Activated B cell treated with CpG ODN at 0.5 μM for 24 hours (primary cell): ENCODE data around the gene PRKCB. TPM values are rescaled to one million over a fixed set of nuclear protein-coding genes. Genes with fewer than 3 reads are reported as not detected.

Source experiments
- ATAC-seq: fragments of 200-7000 bp; cut with Tn5 transposase; one replicate; pipeline ENCODE4 v1.10.0; 2021; ENCODE audit warnings: low read depth, mild to moderate bottlenecking, moderate library complexity
- CTCF ChIA-PET: fragments of 350-600 bp; sonication (Branson Sonifier 250); formaldehyde crosslinking; loops from one replicate; lab custom pipeline; 2021; ENCODE audit warnings: antibody characterized with exemption; lab: Charles Lee
- POLR2A ChIA-PET: fragments of 350-600 bp; sonication (Branson Sonifier 250); formaldehyde crosslinking; loops from one replicate; lab custom pipeline; 2021; ENCODE audit warnings: antibody characterized with exemption; lab: Charles Lee
- DNase-seq: peaks from one replicate; pipeline ENCODE4 v3.0.0; 2022
- H3K27ac Mint-ChIP-seq: one replicate; pipeline ENCODE4 v1.8.0; 2020; ENCODE audit warnings: mixed read lengths
- H3K27me3 Mint-ChIP-seq: one replicate; pipeline ENCODE4 v1.8.0; 2021; ENCODE audit warnings: mixed read lengths
- H3K36me3 Mint-ChIP-seq: one replicate; pipeline ENCODE4 v1.8.0; 2021; ENCODE audit warnings: low read depth, mixed read lengths
- H3K4me1 Mint-ChIP-seq: one replicate; pipeline ENCODE4 v1.8.0; 2021; ENCODE audit warnings: mixed read lengths
- H3K4me3 Mint-ChIP-seq: one replicate; pipeline ENCODE4 v1.8.0; 2020; ENCODE audit warnings: mild to moderate bottlenecking, mixed read lengths
- H3K9me3 Mint-ChIP-seq: one replicate; pipeline ENCODE4 v1.8.0; 2020; ENCODE audit warnings: mixed read lengths
- CTCF ChIP-seq: fragments of 200-600 bp; IDR thresholded peaks from one replicate; pipeline ENCODE4 v1.8.0; 2022; ENCODE audit warnings: antibody characterized with exemption, mild to moderate bottlenecking
- intact Hi-C: fragments of 100-400 bp; cut with micrococcal nuclease; formaldehyde crosslinking; loops from one replicate; pipeline ENCODE4 v1.15.1; 2024
- total RNA-seq: library from RNA; stranded (reverse); gene quantifications from 2 replicates; pipeline ENCODE4 v1.2.3, GENCODE V29; 2022

The PRKCB gene
- total RNA-seq, 1 donor from 2014 or later = 146 TPM

- H3K9me3 Mint-ChIP-seq = no peaks in the 10 kb centered on the region
- no peak for TF ChIP-seq CTCF
- H3K4me1 Mint-ChIP-seq = peaks cover 64% of the 10 kb centered on the region
Observed at GRCh38 chr16:24071666-24072360, 236.0 kb downstream of the PRKCB start.

GRCh38 chr16:24073321-24073720 is 237.5 kb downstream of the PRKCB start:
- ATAC-seq (no peak), DNase-seq (no peak)
- peaks cover 33% of the 10 kb centered on the region for H3K36me3 Mint-ChIP-seq
- peak overlapping the region; percentile 98 for H3K27ac Mint-ChIP-seq
- CTCF ChIA-PET = interaction anchor here (1.2 to 4.0 kb wide), 4 partner anchors 130 to 431 kb away, joined by 3 to 64 read pairs (median 6); no protein-coding TSS in a partner anchor
- no peaks in the 10 kb centered on the region for H3K27me3 Mint-ChIP-seq
- intact Hi-C loops = loop anchor here (5.0 kb wide), 2 partner anchors 39 to 79 kb away; no protein-coding TSS in a partner anchor
- no peak for TF ChIP-seq CTCF
- H3K4me3 Mint-ChIP-seq = no peak overlapping the region
- H3K9me3 Mint-ChIP-seq = no peaks in the 10 kb centered on the region
- peaks cover 74% of the 10 kb centered on the region for H3K4me1 Mint-ChIP-seq
- POLR2A ChIA-PET = interaction anchor here (3.1 kb wide), 1 partner anchor 180 kb away, joined by 13 read pairs; no protein-coding TSS in a partner anchor

More at GRCh38 chr16:24071666-24072360, 236.0 kb downstream of the PRKCB start:
- CTCF ChIA-PET = interaction anchor here (0.6 to 4.0 kb wide), 15 partner anchors 13 to 918 kb away, joined by 3 to 64 read pairs (median 5); no protein-coding TSS in a partner anchor
- ATAC-seq (no peak), DNase-seq (no peak)
- peak overlapping the region; percentile 98 for H3K27ac Mint-ChIP-seq
- intact Hi-C loops = loop anchor here (1.0 to 5.0 kb wide), 4 partner anchors 30 to 181 kb away; no protein-coding TSS in a partner anchor
- POLR2A ChIA-PET = interaction anchor here (0.7 to 3.1 kb wide), 3 partner anchors 22 to 181 kb away, joined by 4 to 13 read pairs (median 6); no protein-coding TSS in a partner anchor
- H3K36me3 Mint-ChIP-seq = peaks cover 30% of the 10 kb centered on the region
- H3K27me3 Mint-ChIP-seq = no peaks in the 10 kb centered on the region
- peak overlapping the region; percentile 9 for H3K4me3 Mint-ChIP-seq

- Mint-ChIP-seq H3K9me3 (no peaks in the 10 kb centered on the region), H3K27ac (peak overlapping the region; percentile 98), H3K4me3 (no peak overlapping the region), H3K27me3 (no peaks in the 10 kb centered on the region), H3K4me1 (peaks cover 81% of the 10 kb centered on the region), H3K36me3 (peaks cover 40% of the 10 kb centered on the region)
- no peak for TF ChIP-seq CTCF
- intact Hi-C loops = loop anchor here (5.0 kb wide), 2 partner anchors 38 to 78 kb away; no protein-coding TSS in a partner anchor
- ChIA-PET POLR2A (interaction anchor here (0.7 kb wide), 2 partner anchors 226 to 464 kb away, joined by 3 read pairs; partner anchors contain the start of gene RBBP6), CTCF (no interaction called here)
- ATAC-seq (no peak), DNase-seq (no peak)
Observed at GRCh38 chr16:24074574-24074973, 238.8 kb downstream of the PRKCB start.

GRCh38 chr16:24075302-24075701 is 239.5 kb downstream of the PRKCB start:
- intact Hi-C loops = no loop called here
- peaks cover 41% of the 10 kb centered on the region for H3K36me3 Mint-ChIP-seq
- peaks cover 82% of the 10 kb centered on the region for H3K4me1 Mint-ChIP-seq
- no peaks in the 10 kb centered on the region for H3K27me3 Mint-ChIP-seq
- peak overlapping the region; percentile 84 for H3K27ac Mint-ChIP-seq
- no peak for DNase-seq
- no peak for TF ChIP-seq CTCF
- POLR2A ChIA-PET = interaction anchor here (0.7 kb wide), 1 partner anchor 464 kb away, joined by 3 read pairs; the partner anchor contains the start of gene RBBP6
- H3K9me3 Mint-ChIP-seq = no peaks in the 10 kb centered on the region
- no peak for ATAC-seq
- CTCF ChIA-PET = no interaction called here
- peak overlapping the region; percentile 30 for H3K4me3 Mint-ChIP-seq
